Left colon (tissue), 2 donors: ENCODE data around the gene PDE4D. TPM values are rescaled to one million over a fixed set of nuclear protein-coding genes. Genes with fewer than 3 reads are reported as not detected.

Experiments used
- ATAC-seq: fragments of 200-7000 bp; cut with Tn5 transposase; one replicate; pipeline ENCODE4 v1.9.1; 2020; ENCODE audit warnings: mild to moderate bottlenecking, moderate library complexity
- DNase-seq, 2 donors: peaks; one replicate each; pipeline ENCODE4 v3.0.0-alpha.2; 2020
- intact Hi-C, 2 donors: fragments of 100-400 bp; cut with DNase I in 1 of 2; cut with micrococcal nuclease in 1 of 2; formaldehyde crosslinking; loops; one replicate each; pipeline versions ENCODE4 v1.11.2 to v1.14.0; 2022; cut with DNase I, micrococcal nuclease
- total RNA-seq, 2 donors: library from RNA; stranded (reverse); fragmentation: NEBNext Ultra II Directional; extraction: Animal tissue kit (Norgen Biotek cat#: 25700); gene quantifications; one replicate each; pipeline ENCODE4 v1.2.1, GENCODE V29; 2021
- donor health status: DM: no; HTN: no; CAD: no.
- donor health status: DM: yes; HTN: yes; CAD: no.

PDE4D gene
- total RNA-seq, 2 donors from 2014 or later, result 50.6 to 67.8 TPM

DNA sequence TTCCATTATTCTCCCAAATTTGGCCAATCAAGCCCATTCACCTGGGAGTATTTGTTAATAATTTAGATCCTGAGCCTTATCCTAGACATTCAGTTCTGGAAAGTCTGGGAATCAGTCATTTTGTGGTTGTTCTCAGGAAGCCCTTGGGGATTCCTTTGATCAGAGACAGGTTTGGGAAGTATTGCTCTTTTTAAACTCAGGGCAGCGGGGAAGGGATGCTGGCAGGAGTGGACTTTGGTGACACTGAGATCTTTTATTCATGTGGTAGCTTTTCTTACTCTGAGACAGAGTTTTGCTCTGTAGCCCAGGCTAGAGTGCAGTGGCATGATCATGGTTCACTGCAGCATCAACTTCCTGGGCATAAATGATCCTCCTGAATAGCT, 723.8 kb downstream of the PDE4D start:
- intact Hi-C loops, result loop anchor here (5.0 to 10.0 kb wide), 3 partner anchors 135 to 282 kb away; no protein-coding TSS in a partner anchor
- ATAC-seq (no peak), DNase-seq (no peak)

DNA sequence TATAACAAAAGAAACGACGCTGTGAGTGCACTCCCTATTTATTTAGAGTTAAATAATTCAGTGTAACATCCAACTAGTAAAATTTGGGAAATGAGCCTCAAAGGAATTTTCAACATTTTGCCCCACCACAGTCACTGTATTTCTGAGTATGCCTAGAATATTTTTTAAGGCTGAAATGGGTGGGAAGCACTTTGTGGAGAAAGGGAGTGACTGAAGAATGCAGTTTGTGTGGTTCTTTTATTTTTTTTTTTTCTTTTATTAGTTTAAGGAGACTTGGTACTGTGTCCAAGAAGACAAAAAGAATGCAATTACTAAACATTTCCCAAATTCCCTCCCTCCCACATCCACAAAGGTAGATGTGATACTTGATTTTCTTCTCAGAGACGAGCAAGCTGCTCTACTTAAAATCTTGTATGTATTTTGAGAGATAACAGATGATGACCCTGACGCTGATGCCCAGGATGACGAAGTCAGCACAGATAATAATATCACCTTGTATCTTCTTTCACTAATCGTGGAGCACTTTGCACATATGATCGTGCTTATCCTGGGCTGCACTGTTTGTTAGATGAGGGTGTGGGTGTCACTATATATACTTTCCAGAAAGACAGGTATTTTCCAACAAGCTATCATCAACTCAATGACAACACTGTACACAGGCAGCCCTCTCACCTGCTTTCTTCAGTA, 724.3 kb downstream of the PDE4D start:
- DNase-seq (no peak), ATAC-seq (no peak)
- intact Hi-C loops, result no loop called here

DNA sequence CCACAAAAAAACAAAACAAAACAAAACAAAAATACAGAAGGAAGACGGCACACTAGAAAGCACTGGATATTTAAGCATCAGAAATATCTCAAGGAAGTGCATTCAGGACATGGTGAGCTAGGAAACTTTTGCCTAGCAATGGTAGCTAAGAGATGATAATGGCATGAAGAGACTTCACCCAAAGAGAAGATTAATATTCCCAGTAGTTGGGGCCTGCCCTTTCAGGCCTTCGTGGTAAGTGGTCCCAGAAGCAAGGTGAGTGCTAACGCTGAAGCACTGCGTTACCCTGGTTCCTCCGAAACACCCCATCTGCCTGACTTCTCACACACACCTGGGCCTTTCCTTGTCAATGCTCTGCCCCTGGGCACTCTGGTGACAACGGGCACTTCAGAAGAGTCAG, 725.5 kb downstream of the PDE4D start:
- DNase-seq, result no peak
- no peak for ATAC-seq
- intact Hi-C loops, result no loop called here

DNA sequence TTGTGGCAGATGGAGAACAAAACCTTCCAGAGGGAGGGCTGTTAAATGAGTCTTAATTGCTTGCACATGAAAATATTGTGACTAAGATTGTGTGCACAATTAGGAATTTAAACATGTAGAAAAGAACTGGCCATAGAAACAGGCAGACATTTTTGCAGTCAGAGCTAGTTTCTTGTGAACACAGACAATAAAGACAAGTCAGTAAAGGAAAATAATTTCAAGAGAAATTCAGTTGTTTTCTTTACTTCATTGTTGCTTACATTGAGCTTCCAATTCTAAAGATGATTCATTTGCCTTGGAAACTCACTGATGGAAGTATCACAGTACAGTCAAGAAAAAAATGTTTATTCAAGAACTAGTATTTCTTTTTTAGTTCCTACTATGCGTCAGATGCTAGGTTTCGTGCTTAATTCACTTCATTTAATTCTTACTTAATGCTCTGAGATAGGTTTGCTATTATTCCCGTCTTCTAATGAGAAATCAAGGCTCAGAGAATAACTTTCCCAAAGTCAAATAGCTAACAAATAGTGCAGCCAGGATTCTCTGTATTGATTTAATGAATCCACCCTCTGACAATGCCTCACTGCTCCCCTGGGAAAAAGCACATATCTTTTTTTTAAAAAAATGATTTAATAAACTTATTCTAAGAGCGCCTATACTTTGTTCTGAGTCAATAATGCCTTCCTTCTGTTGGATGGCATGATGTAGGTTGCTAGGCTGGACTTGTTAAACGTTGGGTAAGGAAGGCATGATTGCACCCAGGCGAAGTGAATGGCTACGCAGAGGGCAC, 729.3 kb downstream of the PDE4D start:
- no peak for DNase-seq
- intact Hi-C loops, result no loop called here
- ATAC-seq, result no peak

DNA sequence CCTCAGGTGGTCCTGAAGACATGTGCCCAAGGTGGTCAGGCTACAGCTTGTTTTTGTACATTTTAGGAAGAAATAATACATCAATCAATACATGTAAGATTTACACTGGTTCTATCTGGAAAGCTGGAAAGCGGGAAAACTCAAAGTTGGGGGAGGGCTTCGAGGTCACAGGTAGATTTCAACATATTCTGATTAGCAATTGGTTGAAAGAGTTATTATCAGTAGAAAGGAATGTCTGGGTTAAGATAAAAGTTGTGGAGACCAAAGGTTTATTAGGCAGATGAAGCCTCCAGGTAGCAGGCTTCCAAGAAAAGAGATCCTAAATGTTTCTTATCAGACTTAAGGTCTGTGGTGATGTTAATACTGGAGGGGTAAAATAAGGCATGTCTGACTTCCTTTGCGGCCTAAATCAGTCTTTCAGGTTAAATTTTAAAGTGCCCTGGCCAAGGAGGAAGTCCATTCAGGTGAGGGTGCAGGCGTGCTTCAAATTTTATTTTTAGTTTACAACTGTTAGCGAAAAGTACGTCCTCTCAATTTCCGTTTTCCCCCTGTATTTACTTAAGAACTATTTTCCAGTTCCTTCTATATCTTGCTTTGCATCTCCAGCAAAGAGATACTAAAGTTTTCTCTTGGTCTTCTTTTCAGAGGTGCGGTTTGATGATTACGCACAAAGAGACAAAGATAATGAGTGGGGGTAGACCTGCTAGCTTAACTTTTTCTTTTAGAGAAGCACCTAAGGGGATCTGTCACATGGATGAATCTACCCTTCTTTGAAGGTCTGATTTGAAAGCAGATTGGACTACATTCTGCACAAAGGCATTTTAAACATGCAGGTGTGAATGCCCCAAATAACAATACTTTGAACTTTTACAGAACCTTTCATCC, 732.1 kb downstream of the PDE4D start:
- ATAC-seq, result no peak
- intact Hi-C loops, result no loop called here
- no peak for DNase-seq

DNA sequence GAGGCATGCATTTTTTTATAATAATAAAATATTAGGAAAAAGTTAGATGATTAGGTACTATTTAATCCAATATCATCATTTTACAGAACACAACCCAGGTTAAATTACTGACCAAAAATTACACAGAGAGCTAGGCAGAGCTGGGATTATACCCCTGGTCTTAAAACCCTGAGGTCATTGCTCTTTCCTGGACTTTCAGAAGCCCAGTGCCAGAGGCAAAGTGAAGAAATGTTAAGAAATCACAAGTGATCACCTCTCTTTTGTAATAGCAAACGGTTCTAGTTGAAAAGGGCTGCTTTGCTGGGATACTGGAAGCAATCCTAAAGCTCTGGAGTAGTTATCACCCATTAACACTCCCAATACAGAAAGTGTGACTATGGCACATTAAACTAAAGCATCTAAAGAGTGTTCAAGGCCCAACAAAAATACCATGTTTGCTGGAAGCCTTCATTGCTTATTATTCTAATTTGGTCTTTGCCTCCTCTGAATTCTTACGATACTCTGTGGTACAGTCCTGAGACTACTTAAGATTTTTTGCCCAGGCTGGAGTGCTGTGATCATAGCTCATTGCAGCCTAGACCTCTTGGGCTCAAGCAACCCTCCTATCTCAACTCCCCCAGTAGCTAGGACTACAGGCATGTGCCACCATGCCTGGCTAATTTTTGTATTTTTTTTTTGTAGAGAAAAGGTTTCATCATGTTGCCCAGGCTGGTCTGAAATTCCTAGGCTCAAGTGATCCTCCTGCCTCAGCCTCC, 734.7 kb downstream of the PDE4D start:
- intact Hi-C loops, result no loop called here
- no peak for DNase-seq
- no peak for ATAC-seq

DNA sequence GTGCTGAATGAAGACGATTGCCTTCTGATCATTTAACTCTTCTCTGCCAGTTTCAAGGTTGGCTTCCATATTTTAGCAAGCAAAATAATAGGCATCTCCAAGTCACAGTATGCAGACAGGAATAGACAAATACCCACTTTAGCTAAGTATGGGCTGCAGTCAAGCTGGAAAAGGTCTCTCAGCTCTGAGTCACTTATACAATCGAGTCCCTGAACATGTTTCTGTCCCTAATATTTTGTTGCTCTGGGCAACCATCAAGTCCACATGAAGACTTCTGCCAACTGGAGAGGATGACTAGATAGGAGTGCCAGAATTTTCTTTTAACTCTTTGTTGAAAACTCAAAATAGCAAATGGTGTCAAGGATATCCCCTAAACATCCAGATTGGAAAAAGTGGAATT, 735.4 kb downstream of the PDE4D start:
- DNase-seq, result no peak
- no peak for ATAC-seq
- intact Hi-C loops, result no loop called here

DNA sequence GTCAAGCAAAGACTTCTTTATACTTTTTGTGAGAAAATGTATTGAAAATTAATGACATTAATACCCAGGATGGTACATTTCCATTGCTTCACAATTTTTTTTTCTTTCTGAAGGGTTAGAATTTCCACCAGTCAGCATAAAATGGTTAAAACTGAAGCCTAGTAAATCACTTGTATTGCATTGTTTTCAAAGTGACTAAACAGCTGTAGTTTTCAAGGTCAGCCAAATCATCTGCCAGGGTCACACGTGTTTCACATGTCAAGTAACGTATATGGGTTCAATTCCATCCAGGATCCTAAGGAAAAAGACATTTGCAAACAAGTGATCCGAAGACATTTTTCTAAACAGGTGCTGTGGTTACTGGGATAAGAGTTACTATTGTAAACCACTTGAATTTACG, 736.5 kb downstream of the PDE4D start:
- intact Hi-C loops, result no loop called here
- DNase-seq (no peak), ATAC-seq (no peak)

DNA sequence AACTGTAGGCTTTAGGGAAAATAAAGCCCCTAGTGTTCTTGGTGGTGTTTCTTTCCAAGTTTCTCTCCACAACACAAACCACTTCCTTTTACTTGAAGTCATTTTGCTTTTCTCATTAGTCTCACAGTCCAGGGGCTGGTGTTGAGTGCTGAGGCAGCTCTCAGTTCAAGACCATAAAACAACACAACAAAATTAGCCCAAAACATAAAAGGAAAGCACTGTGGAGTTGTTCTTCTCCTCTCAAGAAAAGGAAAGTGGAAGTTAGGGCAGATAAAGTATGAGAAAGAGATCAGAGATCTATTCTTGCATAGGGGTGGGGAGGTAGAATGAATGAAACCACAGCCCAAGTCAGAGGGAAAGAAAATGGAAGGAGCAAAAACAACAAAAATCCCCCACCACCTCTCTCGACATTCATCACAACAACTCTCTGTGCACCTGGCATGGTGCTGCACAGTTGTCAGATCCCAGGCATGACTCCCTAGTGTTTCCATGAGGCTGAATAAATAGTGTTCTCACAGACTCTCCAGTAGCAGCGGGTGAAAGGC, 740.8 kb downstream of the PDE4D start:
- intact Hi-C loops, result no loop called here
- DNase-seq (no peak), ATAC-seq (no peak)

DNA sequence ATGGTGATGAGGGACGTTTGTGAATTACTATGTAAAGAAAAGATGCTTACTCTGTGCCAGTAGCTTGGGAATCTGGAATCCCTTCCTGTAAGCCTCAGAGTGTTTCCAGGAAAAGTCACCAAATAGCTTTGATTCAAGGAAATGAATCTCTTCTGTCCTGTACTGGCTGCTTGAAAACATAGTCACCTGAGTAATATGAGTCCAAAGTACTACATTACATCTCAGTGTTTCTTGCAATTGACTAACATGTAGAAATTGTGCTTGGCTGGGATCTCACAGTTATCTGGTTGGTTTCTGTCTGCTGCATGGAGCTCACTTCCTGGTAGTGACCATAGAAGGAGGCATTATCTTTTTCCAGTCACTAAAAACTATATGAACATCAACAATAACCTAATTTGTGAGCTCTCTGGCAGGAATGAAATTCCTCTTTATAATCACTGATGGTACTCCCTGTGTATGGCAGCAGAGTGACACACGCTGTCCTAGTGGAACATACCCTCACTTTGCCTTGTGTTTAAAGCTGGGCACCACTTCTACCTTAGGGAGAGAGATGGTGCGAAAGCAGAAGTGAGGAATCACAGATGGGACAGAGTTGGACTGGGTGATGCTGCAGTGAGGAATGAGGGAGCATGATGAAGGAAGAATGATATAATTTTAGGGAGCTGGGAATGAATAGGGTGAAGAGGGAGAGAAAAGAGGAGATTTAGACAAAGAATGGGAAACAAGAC, 742.2 kb downstream of the PDE4D start:
- intact Hi-C loops, result no loop called here
- DNase-seq (no peak), ATAC-seq (peak; percentile 89)

DNA sequence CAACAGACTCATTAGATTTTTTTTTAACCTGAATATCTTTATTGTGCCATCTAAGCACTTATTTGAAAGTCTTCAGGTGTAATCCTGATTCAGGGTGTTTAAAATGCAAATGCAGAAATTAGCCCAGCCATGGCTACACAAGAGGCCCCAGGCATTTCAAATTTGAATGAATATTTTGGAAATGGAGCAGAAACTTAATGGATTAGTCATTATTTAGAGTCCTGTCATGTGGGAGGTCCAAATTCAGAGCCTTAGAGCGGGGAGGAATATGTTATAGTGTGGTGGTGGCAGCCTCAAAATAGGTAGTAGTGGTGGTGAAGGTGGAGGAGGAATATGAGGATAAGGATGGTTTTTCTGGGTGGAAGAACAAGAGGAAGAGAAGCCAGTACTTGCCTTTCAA, 743.7 kb downstream of the PDE4D start:
- no peak for ATAC-seq
- intact Hi-C loops, result no loop called here
- no peak for DNase-seq

DNA sequence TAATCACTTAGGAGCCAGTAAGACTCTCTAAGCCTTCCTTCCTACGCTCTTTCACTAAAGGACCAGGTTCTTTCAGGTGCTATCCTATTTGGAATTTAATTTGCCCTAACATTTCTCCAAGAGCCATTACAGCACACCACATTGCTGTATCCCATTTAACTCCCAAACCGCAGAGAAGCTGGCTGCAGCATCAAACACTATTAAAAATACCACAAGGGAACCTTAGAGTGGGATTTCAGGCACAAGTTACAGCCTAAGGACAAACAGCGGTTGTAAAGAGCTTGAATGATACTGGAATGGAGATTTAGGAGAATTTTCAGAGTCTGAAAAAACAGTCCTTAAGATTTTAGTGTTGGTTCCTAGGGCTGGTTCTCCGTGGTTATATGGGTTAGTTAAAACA, 744.3 kb downstream of the PDE4D start:
- DNase-seq, result no peak
- intact Hi-C loops, result no loop called here
- no peak for ATAC-seq

DNA sequence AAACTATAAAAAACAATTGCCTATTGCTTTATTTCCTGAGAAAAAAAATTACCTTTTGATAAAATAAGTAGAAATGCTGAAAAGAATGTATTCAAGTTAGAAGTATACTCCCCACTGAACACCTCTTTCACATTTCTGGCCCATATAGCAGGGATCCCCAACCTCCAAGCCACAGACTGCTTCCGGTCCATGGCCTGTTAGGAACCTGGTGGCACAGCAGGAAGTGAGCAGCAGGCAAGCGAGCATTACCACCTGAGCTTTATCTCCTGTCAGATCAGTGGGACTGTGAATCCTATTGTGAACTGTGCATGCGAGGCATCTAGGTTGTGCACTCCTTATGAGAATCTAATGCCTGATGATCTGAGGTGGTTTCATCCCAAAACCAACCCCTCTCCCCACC, 746.8 kb downstream of the PDE4D start:
- ATAC-seq (no peak), DNase-seq (no peak)
- intact Hi-C loops, result no loop called here

DNA sequence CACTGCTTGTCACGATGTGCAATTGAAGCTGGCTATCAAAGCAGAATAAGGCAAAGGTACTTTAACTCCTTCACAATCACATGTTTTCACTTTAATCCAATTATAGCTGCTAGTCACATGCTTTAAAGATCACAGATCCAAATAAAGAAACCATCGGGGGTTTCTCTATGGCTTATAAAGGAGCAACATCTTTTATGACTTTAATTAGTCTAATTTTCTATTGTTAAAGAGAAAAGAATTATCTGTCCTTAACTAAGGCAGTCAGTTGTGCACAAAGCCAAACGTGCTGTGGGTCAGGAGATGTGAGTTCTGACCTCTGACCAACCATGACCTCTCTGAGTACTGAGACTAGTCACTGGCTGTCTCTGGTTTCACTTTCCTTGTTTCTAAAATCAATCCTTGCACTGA, 749.6 kb downstream of the PDE4D start:
- intact Hi-C loops, result no loop called here
- DNase-seq, result no peak
- ATAC-seq, result no peak

DNA sequence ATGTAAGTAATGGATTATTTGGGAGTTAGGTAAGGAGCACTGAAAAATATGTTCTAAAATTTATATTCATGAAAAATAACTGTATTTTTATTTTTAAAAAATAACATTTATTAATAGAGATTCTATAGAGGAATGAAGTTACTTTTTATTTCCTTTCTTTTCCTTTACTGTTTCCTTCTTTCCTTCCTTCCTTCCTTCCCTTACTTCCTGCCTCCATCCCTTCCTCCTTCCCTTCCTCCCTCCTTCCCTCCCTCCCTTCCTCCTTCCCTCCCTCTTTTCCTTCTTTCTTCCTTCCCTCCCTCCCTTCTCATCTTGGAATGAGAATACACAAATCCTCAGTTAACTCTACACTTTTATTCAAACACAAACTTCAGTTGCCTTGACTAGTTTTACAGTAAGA, 750.6 kb downstream of the PDE4D start:
- no peak for ATAC-seq
- intact Hi-C loops, result no loop called here
- DNase-seq, result no peak

DNA sequence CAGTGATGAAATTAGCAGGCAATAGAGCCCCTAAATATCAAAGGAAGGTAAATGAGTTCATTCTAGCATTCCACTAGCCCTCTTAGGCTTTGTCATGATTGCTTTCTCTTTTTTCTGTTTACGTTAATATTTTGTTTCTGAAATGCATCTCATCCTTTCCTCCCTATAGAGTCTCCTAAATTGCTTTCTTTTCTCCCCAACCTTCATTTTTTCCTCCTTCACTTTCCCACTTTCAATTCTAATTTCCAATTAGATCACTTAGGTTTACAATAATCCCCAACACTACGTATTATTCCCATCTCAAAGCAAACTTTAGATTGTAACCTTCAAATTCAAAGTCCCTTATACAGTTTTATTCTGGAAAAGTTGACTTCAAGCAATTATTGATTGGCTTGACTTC, 751.4 kb downstream of the PDE4D start:
- DNase-seq, result no peak
- intact Hi-C loops, result no loop called here
- no peak for ATAC-seq

DNA sequence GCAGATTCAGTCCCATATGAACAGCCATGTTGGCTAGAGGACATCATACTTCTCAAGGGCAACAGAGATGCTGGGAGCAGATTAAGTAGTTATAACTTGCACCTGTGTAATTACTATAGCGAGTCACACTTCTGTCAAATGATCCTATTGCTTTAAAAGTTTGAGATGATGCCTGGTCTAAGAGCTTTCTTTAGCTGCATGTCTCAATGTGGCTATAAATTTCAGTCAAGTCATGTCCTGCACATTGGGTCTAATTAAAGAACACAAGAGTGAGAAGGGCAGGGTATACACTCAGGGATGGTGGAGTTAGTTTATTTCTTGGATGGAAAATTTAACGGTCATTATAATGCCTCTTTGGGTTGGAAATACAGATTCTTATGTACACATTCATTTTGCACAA, 753.4 kb downstream of the PDE4D start:
- no peak for ATAC-seq
- no peak for DNase-seq
- intact Hi-C loops, result no loop called here

DNA sequence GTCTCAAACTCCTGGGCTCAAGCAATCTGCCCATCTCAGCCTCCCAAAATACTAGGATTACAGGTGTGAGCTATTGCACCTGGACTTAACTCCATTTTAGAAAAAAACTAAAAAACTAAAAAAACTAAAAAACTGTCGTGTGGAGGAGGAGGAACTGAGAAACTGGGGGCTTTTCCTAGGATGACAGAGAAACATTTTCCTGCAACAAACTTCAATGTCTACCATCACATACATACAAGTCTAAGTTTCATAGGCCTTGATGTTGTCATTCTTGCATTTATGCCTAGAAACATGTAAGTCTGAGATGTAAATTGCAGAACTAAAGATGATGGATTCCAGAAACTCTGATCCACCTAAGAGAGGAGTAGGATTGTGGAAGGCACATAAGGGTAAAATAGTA, 753.8 kb downstream of the PDE4D start:
- intact Hi-C loops, result no loop called here
- no peak for DNase-seq
- no peak for ATAC-seq
